Epidermal melanocyte (primary cell): Measurements from ENCODE around the gene PDE9A.
"Not testable (repeated sequence)": the region's sequence is repeated elsewhere in the genome, so short reads cannot be mapped to it uniquely, and the experiment has no call there.

ENCODE experiments used
- DNase-seq: peaks from one replicate; pipeline ENCODE4 v3.0.0; 2011; ENCODE audit warnings: low spot score; ENCODE audit not compliant: insufficient read length

Gene PDE9A

GRCh38 chr21:42624095-42624790, 29.2 kb upstream of the PDE9A start:
- no peak for DNase-seq

GRCh38 chr21:42624936-42625335, 28.5 kb upstream of the PDE9A start:
- DNase-seq: no peak

GRCh38 chr21:42626171-42626570, 27.2 kb upstream of the PDE9A start:
- no peak for DNase-seq

DNA sequence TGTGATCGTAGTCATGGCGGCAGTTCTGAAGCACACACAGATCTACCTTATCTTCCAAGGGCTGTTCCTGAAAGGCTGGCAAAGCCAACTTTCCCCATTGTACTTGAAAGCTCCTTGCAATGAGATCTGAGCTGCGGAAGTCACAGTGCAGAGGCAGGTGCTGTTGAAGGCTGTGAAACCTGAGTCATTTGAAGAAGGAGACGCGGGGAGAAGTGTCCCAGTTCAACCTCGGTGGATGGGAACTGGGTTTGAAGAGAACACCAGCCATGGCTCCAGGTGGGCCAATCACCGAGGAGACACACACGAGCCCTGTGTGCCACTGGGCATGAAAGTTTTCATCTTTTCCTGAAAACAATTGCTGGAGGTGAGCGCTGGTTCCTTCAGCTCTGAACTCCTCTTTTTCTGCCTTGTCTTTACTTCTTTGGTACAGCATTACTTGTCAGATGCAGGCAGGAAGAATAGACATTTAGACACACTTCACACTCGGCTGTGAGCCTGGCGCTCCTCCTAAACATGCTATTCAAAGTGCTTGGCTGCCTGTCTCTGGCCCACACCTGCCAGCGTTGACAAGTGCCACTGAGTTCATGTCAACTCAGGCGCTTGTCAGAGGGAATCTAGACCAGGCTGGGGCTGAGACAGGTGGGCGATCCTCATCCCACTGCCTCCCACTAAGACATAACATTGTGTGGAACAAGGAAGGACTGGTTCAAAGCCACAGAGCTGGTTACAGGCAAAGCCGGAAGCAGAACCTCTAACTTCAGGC, 25.7 kb upstream of the PDE9A start:
- no peak for DNase-seq

DNA sequence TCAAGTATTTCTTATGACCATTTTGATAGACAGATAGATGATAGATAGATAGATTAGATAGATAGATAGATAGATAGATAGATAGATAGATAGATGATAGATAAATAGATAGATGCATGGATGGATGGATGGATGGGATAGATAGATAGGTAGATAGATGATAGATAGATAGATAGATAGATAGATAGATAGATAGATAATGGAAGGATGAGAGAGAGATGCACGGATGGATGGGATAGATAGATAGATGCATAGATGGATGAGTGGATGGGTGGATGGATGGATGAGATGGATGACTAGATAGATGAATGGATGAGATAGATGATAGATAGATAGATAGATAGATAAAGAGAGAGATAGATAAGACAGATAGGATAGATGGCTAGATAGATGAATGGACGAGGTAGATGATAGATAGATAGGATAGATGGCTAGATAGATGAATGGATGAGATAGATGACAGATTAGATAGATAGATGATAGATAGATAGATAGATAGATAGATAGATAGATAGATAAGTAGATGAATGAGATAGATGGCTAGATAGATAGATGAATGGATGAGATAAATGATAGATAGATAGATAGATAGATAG, 24.9 kb upstream of the PDE9A start:
- DNase-seq: not testable (repeated sequence)

DNA sequence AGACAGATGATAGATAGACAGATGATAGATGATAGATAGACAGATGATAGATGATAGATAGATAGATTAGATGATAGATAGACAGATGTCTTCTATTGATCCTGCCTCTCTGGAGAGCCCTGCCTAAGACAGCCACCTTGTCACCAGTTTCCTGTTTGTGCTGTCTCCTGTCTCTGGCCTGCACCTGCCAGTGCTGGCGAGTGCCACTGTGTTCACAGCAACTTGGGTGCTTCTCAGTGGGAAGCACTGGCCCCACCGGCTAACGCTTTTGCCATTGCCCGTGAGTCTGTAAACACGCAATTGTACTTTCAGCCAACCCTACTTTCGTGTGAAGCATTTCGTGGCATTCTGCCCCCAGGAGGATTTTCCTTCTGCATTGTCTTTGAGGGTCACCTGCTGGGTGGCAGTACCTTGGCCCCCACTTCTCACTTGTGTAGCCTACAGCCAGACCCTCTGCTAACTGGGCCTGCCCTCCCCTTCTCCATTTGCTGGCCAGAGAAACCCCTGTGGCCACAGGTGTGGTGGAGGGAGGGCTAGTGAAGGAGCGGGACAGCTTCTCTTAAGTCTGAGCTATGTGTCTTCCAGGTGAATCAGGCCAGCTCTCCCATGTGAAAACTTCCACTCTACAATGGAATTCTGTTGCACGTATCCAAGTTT, 23.4 kb upstream of the PDE9A start:
- no peak for DNase-seq

GRCh38 chr21:42630626-42631025, 22.8 kb upstream of the PDE9A start:
- no peak for DNase-seq

DNA sequence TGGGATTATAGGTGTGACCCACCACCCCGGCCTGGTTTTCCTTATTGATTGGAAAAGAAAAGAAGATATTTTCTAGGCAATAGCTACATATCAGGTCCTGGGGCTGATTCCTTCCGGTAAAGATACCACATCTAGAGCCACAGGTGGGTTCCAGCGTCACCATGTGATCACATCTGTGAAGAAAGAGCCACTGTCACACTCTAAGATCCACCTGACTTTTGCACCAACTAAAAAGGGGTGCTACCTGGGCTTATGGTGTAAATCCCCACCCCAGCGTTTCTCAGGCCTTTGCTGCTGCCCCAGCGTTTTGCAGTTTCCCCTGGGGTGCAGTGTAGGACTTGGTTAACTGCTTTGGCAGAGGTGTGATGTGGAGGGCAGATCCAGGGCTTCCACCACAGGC, 22.3 kb upstream of the PDE9A start:
- no peak for DNase-seq

DNA sequence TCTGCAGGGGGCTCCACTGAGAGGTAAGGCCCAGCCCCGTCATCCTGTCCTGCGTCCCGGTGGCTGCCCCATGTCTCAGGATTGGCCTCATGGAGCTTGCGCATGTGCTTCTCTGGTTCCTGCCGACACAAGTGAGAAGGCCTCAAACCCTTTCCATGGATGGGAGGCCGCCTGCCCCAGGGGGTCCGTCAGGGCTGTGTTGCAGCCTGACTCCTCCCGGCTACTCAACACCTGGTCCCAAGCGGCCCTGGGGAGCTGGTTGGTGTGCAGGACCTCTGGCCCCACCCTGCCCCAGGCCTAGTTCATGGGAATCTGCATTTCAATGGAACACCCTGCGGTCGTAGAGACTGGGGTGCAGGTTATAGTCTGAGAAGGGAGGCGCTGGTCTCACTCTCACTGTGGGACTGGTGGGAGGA, 21.1 kb upstream of the PDE9A start:
- DNase-seq: no peak

- no peak for DNase-seq
These were observed 20.4 kb upstream of the PDE9A start for GRCh38 chr21:42632771-42633690.

DNA sequence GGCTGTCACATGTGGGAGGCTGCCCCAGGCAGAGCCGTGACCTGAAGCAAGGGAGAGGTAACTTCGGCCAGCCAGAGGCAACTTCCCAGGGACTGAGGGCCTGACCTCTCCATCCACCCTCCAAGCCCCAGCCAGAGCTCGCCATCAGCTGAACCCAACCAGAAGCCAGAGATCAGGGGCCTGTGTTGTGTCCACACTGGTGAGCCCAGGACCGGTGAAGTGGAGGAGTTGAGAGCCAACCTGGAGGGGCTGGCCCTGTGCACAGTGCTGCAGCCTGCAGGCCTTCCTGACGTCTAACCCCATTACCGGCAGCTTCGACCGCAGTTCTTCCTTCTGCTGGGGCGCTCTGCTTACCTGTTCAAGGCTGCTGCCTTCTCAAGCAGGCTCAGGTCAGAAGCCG, 19.6 kb upstream of the PDE9A start:
- no peak for DNase-seq

GRCh38 chr21:42635848-42636519, 17.4 kb upstream of the PDE9A start:
- no peak for DNase-seq

GRCh38 chr21:42636520-42637266, 16.7 kb upstream of the PDE9A start:
- no peak for DNase-seq

GRCh38 chr21:42637267-42638041, 16.0 kb upstream of the PDE9A start:
- DNase-seq: no peak

GRCh38 chr21:42638266-42638863, 15.1 kb upstream of the PDE9A start:
- no peak for DNase-seq

DNA sequence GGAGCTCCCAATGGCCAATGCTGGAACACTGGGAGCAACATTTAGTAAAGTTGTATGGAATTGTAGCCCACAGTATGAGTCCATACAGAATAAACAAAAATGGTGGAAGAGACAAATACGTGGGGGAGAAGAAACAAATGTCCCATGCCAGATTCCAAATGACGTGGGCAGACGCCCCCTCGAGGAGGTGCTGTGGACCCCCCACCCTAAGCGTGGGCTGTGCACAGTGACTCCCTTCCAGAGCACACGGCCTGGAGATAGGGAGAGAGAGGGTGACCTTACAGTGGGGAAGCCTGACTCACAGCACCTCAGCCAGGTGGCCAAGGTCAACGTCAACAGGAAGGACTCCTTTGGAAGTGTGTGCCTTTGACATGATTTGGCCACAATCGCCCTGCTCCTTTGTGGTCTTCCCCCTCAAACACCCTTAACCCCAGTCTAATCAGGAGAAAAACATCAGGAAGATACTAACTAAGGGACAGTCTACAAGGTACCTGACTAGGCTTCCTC, 13.7 kb upstream of the PDE9A start:
- no peak for DNase-seq

DNA sequence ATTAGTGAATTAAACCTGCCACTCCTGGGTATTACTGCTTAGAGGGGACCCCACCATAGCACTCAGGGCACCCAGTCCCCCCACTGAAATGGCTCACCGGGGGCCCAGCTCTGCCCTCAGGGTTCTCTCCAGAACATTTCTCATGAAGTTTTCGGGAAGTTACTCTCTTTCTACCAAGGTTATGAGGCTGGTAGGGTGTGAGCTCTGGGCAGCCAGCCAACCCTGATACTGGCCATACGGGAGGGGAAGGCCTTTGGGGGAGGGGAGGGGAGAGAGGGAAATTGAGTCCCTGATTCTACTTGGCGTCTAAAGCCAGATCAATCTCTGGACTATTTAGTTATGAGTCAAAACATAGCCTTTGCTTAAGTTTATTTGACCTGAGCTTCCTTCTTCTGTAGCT, 12.9 kb upstream of the PDE9A start:
- DNase-seq: no peak
